ENCODE measurements around the gene F2RL1.
"Not testable (repeated sequence)": the region's sequence is repeated elsewhere in the genome, so short reads cannot be mapped to it uniquely, and the experiment has no call there.

F2RL1 gene

GRCh38 chr5:76849419-76850291 is 30.8 kb downstream of the F2RL1 start, which contains the start of gene S100Z:
Gene S100Z (plus strand): TSS chr5:76850014. CDS start chr5:76875360, 25,346 bp downstream.
- DNase-seq (ENCODE audit: low spot score): no peak

- no peak for DNase-seq (ENCODE audit: low spot score)
Measured at GRCh38 chr5:76850543-76851145, 31.8 kb downstream of the F2RL1 start.

GRCh38 chr5:76851728-76852369 is 33.0 kb downstream of the F2RL1 start:
- no peak for DNase-seq (ENCODE audit: low spot score)

GRCh38 chr5:76852772-76853171 is 33.9 kb downstream of the F2RL1 start:
- no peak for DNase-seq (ENCODE audit: low spot score)

GRCh38 chr5:76853741-76854140 is 34.9 kb downstream of the F2RL1 start:
- DNase-seq (ENCODE audit: low spot score): not testable (repeated sequence)

- DNase-seq (ENCODE audit: low spot score): no peak
Measured at GRCh38 chr5:76854644-76855043, 35.8 kb downstream of the F2RL1 start.

GRCh38 chr5:76855501-76855900 is 36.7 kb downstream of the F2RL1 start:
- DNase-seq (ENCODE audit: low spot score): not testable (repeated sequence)

GRCh38 chr5:76855961-76856360 is 37.1 kb downstream of the F2RL1 start:
- no peak for DNase-seq (ENCODE audit: low spot score)

GRCh38 chr5:76856800-76857199 is 38.0 kb downstream of the F2RL1 start:
- not testable (repeated sequence) for DNase-seq (ENCODE audit: low spot score)

- no peak for DNase-seq (ENCODE audit: low spot score)
Measured at GRCh38 chr5:76859591-76860247, 40.9 kb downstream of the F2RL1 start.

- DNase-seq (ENCODE audit: low spot score): no peak
Measured at GRCh38 chr5:76861612-76862011, 42.8 kb downstream of the F2RL1 start.

GRCh38 chr5:76863001-76863400 is 44.2 kb downstream of the F2RL1 start:
- DNase-seq (ENCODE audit: low spot score): no peak

- DNase-seq (ENCODE audit: low spot score): no peak
Measured at GRCh38 chr5:76866503-76866902, 47.7 kb downstream of the F2RL1 start.

- no peak for DNase-seq (ENCODE audit: low spot score)
Measured at GRCh38 chr5:76867038-76867437, 48.2 kb downstream of the F2RL1 start.

- peak; percentile 71 for DNase-seq (ENCODE audit: low spot score)
Measured at GRCh38 chr5:76867827-76868693, 49.2 kb downstream of the F2RL1 start.

GRCh38 chr5:76870046-76870445 is 51.2 kb downstream of the F2RL1 start:
- DNase-seq (ENCODE audit: low spot score): no peak

- DNase-seq (ENCODE audit: low spot score): no peak
Measured at GRCh38 chr5:76874088-76874581, 55.3 kb downstream of the F2RL1 start.
